GM12878 (cell line): ENCODE measurements around the gene TACC2. TPM values are rescaled to one million over a fixed set of nuclear protein-coding genes. Genes with fewer than 3 reads are reported as not detected.

Source experiments
- ATAC-seq: fragments of 200-7000 bp; cut with Tn5 transposase; 3 replicates; pipeline ENCODE4 v1.9.1; 2020; ENCODE audit warnings: mild to moderate bottlenecking, moderate library complexity
- BruUV-seq: library from RNA; stranded (reverse); fragments of 400-500 nt; replicated peaks from 2 replicates; lab custom pipeline; 2021; lab: Mats Ljungman, UMichigan
- CTCF ChIA-PET: fragments of 300-600 bp; sonication (Branson Sonifier 250); formaldehyde crosslinking; extraction: SDS; loops from one replicate; lab custom pipeline; 2021; ENCODE audit warnings: inconsistent platforms; lab: Yijun Ruan, JAX
- POLR2A ChIA-PET: fragments of 350-600 bp; formaldehyde crosslinking; extraction: SDS; loops from one replicate; lab custom pipeline; 2021; ENCODE audit warnings: inconsistent platforms; lab: Charles Lee
- RAD21 ChIA-PET: fragments of 300-600 bp; sonication (Branson Sonifier 250); formaldehyde crosslinking; loops from one replicate; lab custom pipeline; 2023; ENCODE audit warnings: antibody characterized with exemption; ENCODE audit not compliant: unreplicated experiment; lab: Charles Lee
- SMC1A ChIA-PET: fragments of 300-600 bp; sonication (Branson Sonifier 250); formaldehyde crosslinking; loops from one replicate; lab custom pipeline; 2023; ENCODE audit not compliant: unreplicated experiment, uncharacterized antibody; lab: Charles Lee
- DNase-seq: peaks from one replicate; pipeline ENCODE4 v3.0.0-alpha.2; 2011; ENCODE audit warnings: low read depth, low spot score
- FAIRE-seq: peaks from 3 replicates; lab custom pipeline; 2011; peaks lifted over from hg19 to GRCh38; lab: Jason Lieb, UNC
- H2AFZ ChIP-seq: 2 replicates; pipeline ENCODE4 v1.6.0; 2011; ENCODE audit warnings: low read depth, low read length, control low read depth; ENCODE audit not compliant: control insufficient read depth
- H3K27ac ChIP-seq: 2 replicates; pipeline ENCODE4 v1.5.1; 2011; ENCODE audit warnings: control low read depth; ENCODE audit not compliant: control insufficient read depth, insufficient read depth
- H3K27me3 ChIP-seq, 2 experiments: replicated peaks in 1 of 2; 2 replicates each; pipeline versions ENCODE4 v1.6.0 to v1.6.1; 2011; ENCODE audit warnings: low read length in 1 of 2; ENCODE audit not compliant: control insufficient read depth in 2 of 2, insufficient read depth in 2 of 2
- H3K36me3 ChIP-seq, 2 experiments: 2 replicates each; pipeline ENCODE4 v1.5.1; 2011; ENCODE audit warnings: low read length in 1 of 2; ENCODE audit not compliant: control insufficient read depth in 2 of 2, insufficient read depth in 2 of 2
- H3K4me1 ChIP-seq: 2 replicates; pipeline ENCODE4 v1.6.1; 2011; ENCODE audit warnings: mild to moderate bottlenecking, low read length, moderate library complexity, mixed read lengths; ENCODE audit not compliant: control insufficient read depth, insufficient read depth
- H3K4me2 ChIP-seq: 2 replicates; pipeline ENCODE4 v1.6.0; 2011; ENCODE audit warnings: control low read depth; ENCODE audit not compliant: control insufficient read depth, insufficient read depth
- H3K4me3 ChIP-seq: fragments of 200-600 bp; sonication (generic); 2 replicates; pipeline ENCODE4 v1.5.1; 2016
- H3K79me2 ChIP-seq: 2 replicates; pipeline ENCODE4 v1.6.0; 2011; ENCODE audit warnings: low read length; ENCODE audit not compliant: control insufficient read depth, insufficient read depth
- H3K9ac ChIP-seq: 2 replicates; pipeline ENCODE4 v1.8.0; 2011; ENCODE audit warnings: low read length, control low read depth, mixed read lengths; ENCODE audit not compliant: control insufficient read depth, insufficient read depth
- H3K9me3 ChIP-seq: replicated peaks from 3 replicates; pipeline ENCODE4 v1.5.1; 2011; ENCODE audit warnings: mild to moderate bottlenecking, low read length; ENCODE audit not compliant: control insufficient read depth, insufficient read depth
- H4K20me1 ChIP-seq: 2 replicates; pipeline ENCODE4 v1.6.0; 2011; ENCODE audit not compliant: control insufficient read depth, insufficient read depth
- ASH2L ChIP-seq: fragments of 300-600, 200-600 bp; sonication (generic); IDR thresholded peaks from 2 replicates; pipeline ENCODE4 v1.6.1; 2017; ENCODE audit warnings: low read depth, mild to moderate bottlenecking, borderline replicate concordance
- ESRRA ChIP-seq: IDR thresholded peaks from 2 replicates; pipeline ENCODE4 v1.6.1; 2012; ENCODE audit warnings: mild to moderate bottlenecking, low read length, improper control_type of control experiment
- IRF4 ChIP-seq: IDR thresholded peaks from 2 replicates; pipeline ENCODE4 v1.6.1; 2011; ENCODE audit warnings: low read depth, low read length
- MYC ChIP-seq: IDR thresholded peaks from 2 replicates; pipeline ENCODE4 v1.6.1; 2011; ENCODE audit warnings: mild to moderate bottlenecking, low read length, moderate library complexity, inconsistent platforms; ENCODE audit not compliant: insufficient read depth, insufficient replicate concordance, insufficient read length, severe bottlenecking
- NFXL1 ChIP-seq: fragments of 450-650 bp; IDR thresholded peaks from 2 replicates; pipeline ENCODE4 v1.6.1; 2017; ENCODE audit warnings: antibody characterized with exemption, mild to moderate bottlenecking, borderline replicate concordance
- NFYB ChIP-seq: IDR thresholded peaks from 2 replicates; pipeline ENCODE4 v1.6.1; 2011; ENCODE audit warnings: low read depth, mild to moderate bottlenecking, low read length, improper control_type of control experiment, moderate library complexity; ENCODE audit not compliant: insufficient read depth
- NR2C2 ChIP-seq: IDR thresholded peaks from 2 replicates; pipeline ENCODE4 v1.6.1; 2011; ENCODE audit warnings: borderline replicate concordance, low read depth; ENCODE audit not compliant: control insufficient read depth, insufficient read length
- NRF1 ChIP-seq: conservative IDR thresholded peaks from 2 replicates; pipeline ENCODE4 v1.6.1; 2011; ENCODE audit warnings: mild to moderate bottlenecking, low read depth, low read length, improper control_type of control experiment
- POLR2AphosphoS2 ChIP-seq: IDR thresholded peaks from 2 replicates; pipeline ENCODE4 v1.6.1; 2011; ENCODE audit warnings: low read depth, mild to moderate bottlenecking, low read length, improper control_type of control experiment, moderate library complexity
- POLR2AphosphoS5 ChIP-seq: IDR thresholded peaks from 2 replicates; pipeline ENCODE4 v1.6.1; 2011; ENCODE audit warnings: mild to moderate bottlenecking, low read length, inconsistent platforms
- POU2F2 ChIP-seq: IDR thresholded peaks from 3 replicates; pipeline ENCODE4 v1.6.1; 2011; ENCODE audit warnings: low read depth, mild to moderate bottlenecking, low read length, borderline replicate concordance
- RELA ChIP-seq: fragments of 450-650 bp; IDR thresholded peaks from 2 replicates; pipeline ENCODE4 v1.8.0; 2014; ENCODE audit warnings: borderline replicate concordance; ENCODE audit not compliant: partially characterized antibody
- SRF ChIP-seq, 2 experiments: IDR thresholded peaks; 2 replicates each; pipeline ENCODE4 v1.6.1; 2011; ENCODE audit warnings: low read depth in 2 of 2, low read length in 2 of 2, mild to moderate bottlenecking in 1 of 2, moderate library complexity in 1 of 2
- SUPT20H ChIP-seq: IDR thresholded peaks from 2 replicates; pipeline ENCODE4 v1.6.1; 2011; ENCODE audit warnings: low read depth, mild to moderate bottlenecking, low read length, moderate library complexity, borderline replicate concordance; ENCODE audit not compliant: control insufficient read depth
- TAF1 ChIP-seq: IDR thresholded peaks from 2 replicates; pipeline ENCODE4 v1.6.1; 2011; ENCODE audit warnings: mild to moderate bottlenecking, low read depth, low read length, borderline replicate concordance
- TCF3 ChIP-seq: IDR thresholded peaks from 2 replicates; pipeline ENCODE4 v1.6.1; 2012; ENCODE audit warnings: low read depth, mild to moderate bottlenecking, low read length, borderline replicate concordance; ENCODE audit not compliant: insufficient read depth
- WGBS: methylation state at CpG from one replicate; pipeline ENCODE4 v1.1.6; 2016; ENCODE audit warnings: low lambda C conversion rate; ENCODE audit not compliant: insufficient replicate concordance, insufficient coverage; ENCODE audit errors: missing lambda C conversion rate; 5-methylcytosine and 5-hydroxymethylcytosine counted together
- in situ Hi-C: fragments of 300-500 bp; cut with MboI; formaldehyde crosslinking; loops from 9 replicates; pipeline ENCODE4 v1.14.3; 2018; ENCODE audit warnings: mixed read lengths
- intact Hi-C: fragments of 100-400 bp; cut with micrococcal nuclease; formaldehyde crosslinking; loops from one replicate; pipeline ENCODE4 v1.14.2; 2022; ENCODE audit not compliant: unreplicated experiment
- polyA plus RNA-seq, 11 experiments: library from polyadenylated mRNA; depleted of rRNA in 4 of 11; unstranded in 6 of 11; stranded (reverse) in 5 of 11; fragments of >200 nt; fragmentation: Nextera tagmentation in 4 of 11; fragmentation: Illumina TruSeq in 1 of 11; extraction: Ambion mirVana in 4 of 11; extraction: Trizol in 1 of 11; gene quantifications; 1 replicate in 1 of 11; 2 replicates in 10 of 11; pipeline versions ENCODE4 v1.2.1 to v1.2.3, GENCODE V29; 2011 to 2016; ENCODE audit warnings: inconsistent platforms in 2 of 11, missing spikeins in 2 of 11, low read depth in 1 of 11
- total RNA-seq, 4 experiments: library from RNA; depleted of rRNA in 3 of 4; stranded (reverse); fragments of >200 nt in 3 of 4; fragmentation: Illumina TruSeq in 1 of 4; extraction: Trizol in 1 of 4; gene quantifications; 2 replicates each; pipeline versions ENCODE4 v1.2.1 to v1.2.3, GENCODE V29; 2013 to 2021
- TF ChIP-seq, protein P1 (sequence below): fragments of 450-650 bp; IDR thresholded peaks from 2 replicates; pipeline ENCODE4 v1.6.1; 2016; ENCODE audit warnings: mild to moderate bottlenecking
- TF ChIP-seq, protein P2 (sequence below): IDR thresholded peaks from 2 replicates; pipeline ENCODE4 v1.6.1; 2011; ENCODE audit warnings: low read depth, low read length, improper control_type of control experiment, borderline replicate concordance

The TACC2 gene
- total and polyA plus RNA-seq, 10 of the 15 experiments (the other 5 are each of a cell fraction or from before 2014, with no cell fraction given): 0.07 to 0.64 (median 0.13) TPM; not detected in 5

GRCh38 chr10:122047560-122047959 is 58.6 kb downstream of the TACC2 start:
- in situ Hi-C loops (no loop called here), intact Hi-C loops (no loop called here)
- H3K9me3 ChIP-seq: no peaks in the 10 kb centered on the region
- no peaks in the 10 kb centered on the region for H3K36me3 ChIP-seq
- H3K79me2 ChIP-seq: no peaks in the 10 kb centered on the region
- no peak for DNase-seq
- no peak overlapping the region for H3K4me2 ChIP-seq
- H3K4me1 ChIP-seq: no peaks in the 10 kb centered on the region
- H3K27me3 ChIP-seq: 0 out of 4 replicates have a peak, but pooled peaks cover 0 to 3% of the 10 kb centered on the region in 2 experiments
- no peak for FAIRE-seq
- TF ChIP-seq POLR2AphosphoS5: no peak
- no peak for TF ChIP-seq SUPT20H
- no peak for TF ChIP-seq TAF1
- TF ChIP-seq TCF3: no peak
- TF ChIP-seq SRF (IDR thresholded peaks at IDR 0.05; ENCODE audit: low read depth in 2 of 2, low read length in 2 of 2): no peak
- no peak for TF ChIP-seq NR2C2
- no peak for TF ChIP-seq IRF4
- TF ChIP-seq ASH2L: no peak
- no peak overlapping the region for H2AFZ ChIP-seq
- RAD21 ChIA-PET: no interaction called here
- BruUV-seq: no TSS peak
- WGBS: 52% methylated on average over 3 of the region's 3 CpGs
- no peaks in the 10 kb centered on the region for H4K20me1 ChIP-seq
- ATAC-seq: no peak
- no peak overlapping the region for H3K27ac ChIP-seq
- no peak overlapping the region for H3K9ac ChIP-seq
- CTCF ChIA-PET: no interaction called here
- no peak overlapping the region for H3K4me3 ChIP-seq
- SMC1A ChIA-PET: no interaction called here
- POLR2A ChIA-PET: no interaction called here

DNA sequence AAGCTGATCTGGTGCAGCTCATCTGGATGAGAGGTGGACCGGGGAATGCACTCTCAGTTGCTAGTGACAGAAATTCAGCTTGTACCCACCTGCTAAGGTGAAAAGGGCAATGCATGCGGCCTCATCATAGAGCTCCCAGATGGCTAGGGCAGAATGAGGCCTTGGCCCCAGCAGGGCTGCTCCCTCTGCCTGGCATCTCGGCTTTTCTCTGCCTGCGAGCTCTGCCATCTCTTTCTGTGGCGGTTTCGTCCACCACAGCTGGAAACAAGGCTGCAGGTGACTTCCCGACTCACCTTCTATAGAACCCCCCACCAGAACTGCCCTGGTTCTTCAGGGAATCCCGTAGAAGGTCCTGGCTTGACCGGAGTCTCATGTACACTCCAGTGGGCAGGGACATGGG is 60.1 kb downstream of the TACC2 start:
- SMC1A ChIA-PET: no interaction called here
- no peak overlapping the region for H2AFZ ChIP-seq
- TF ChIP-seq ESRRA (no peak), POU2F2 (no peak), RELA (no peak), NFYB (no peak), POLR2AphosphoS2 (no peak), NFXL1 (no peak), MYC (no peak), NRF1 (no peak)
- TF ChIP-seq, protein P1, sequence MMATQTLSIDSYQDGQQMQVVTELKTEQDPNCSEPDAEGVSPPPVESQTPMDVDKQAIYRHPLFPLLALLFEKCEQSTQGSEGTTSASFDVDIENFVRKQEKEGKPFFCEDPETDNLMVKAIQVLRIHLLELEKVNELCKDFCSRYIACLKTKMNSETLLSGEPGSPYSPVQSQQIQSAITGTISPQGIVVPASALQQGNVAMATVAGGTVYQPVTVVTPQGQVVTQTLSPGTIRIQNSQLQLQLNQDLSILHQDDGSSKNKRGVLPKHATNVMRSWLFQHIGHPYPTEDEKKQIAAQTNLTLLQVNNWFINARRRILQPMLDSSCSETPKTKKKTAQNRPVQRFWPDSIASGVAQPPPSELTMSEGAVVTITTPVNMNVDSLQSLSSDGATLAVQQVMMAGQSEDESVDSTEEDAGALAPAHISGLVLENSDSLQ: no peak
- TF ChIP-seq, protein P2, sequence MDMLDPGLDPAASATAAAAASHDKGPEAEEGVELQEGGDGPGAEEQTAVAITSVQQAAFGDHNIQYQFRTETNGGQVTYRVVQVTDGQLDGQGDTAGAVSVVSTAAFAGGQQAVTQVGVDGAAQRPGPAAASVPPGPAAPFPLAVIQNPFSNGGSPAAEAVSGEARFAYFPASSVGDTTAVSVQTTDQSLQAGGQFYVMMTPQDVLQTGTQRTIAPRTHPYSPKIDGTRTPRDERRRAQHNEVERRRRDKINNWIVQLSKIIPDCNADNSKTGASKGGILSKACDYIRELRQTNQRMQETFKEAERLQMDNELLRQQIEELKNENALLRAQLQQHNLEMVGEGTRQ: no peak

More for the DNA sequence above, 60.1 kb downstream of the TACC2 start:
- Histone ChIP-seq H3K27me3 (0 out of 4 replicates have a peak, but pooled peaks cover 0 to 3% of the 10 kb centered on the region in 2 experiments), H3K4me3 (no peak overlapping the region), H4K20me1 (no peaks in the 10 kb centered on the region), H3K36me3 (no peaks in the 10 kb centered on the region), H3K9ac (no peak overlapping the region), H3K4me2 (no peak overlapping the region), H3K4me1 (no peaks in the 10 kb centered on the region), H3K79me2 (no peaks in the 10 kb centered on the region), H3K27ac (no peak overlapping the region), H3K9me3 (no peaks in the 10 kb centered on the region)
- CTCF ChIA-PET: no interaction called here
- FAIRE-seq (no peak), DNase-seq (no peak), ATAC-seq (no peak)
- BruUV-seq: no TSS peak
- WGBS: 43% methylated on average over 9 of the region's 9 CpGs
- RAD21 ChIA-PET: no interaction called here
- intact Hi-C loops (no loop called here), in situ Hi-C loops (no loop called here)
- POLR2A ChIA-PET: no interaction called here
